Activated naive CD8-positive, alpha-beta T cell treated with anti-CD3 and anti-CD28 coated beads, Interleukin-2, amount 50 U/mL, for 24 hours (primary cell): Measurements from ENCODE around the gene NTN4.

ENCODE experiments used
- ATAC-seq: fragments of 150-1000 bp; cut with Tn5 transposase; one replicate; pipeline ENCODE4 v1.10.0; 2021
- DNase-seq: peaks from one replicate; pipeline ENCODE4 v3.0.0; 2021
- H3K27ac Mint-ChIP-seq: one replicate; pipeline ENCODE4 v1.8.0; 2021; ENCODE audit warnings: mild to moderate bottlenecking, mixed read lengths
- H3K27me3 Mint-ChIP-seq: one replicate; pipeline ENCODE4 v1.8.0; 2021; ENCODE audit warnings: mixed read lengths
- H3K36me3 Mint-ChIP-seq: one replicate; pipeline ENCODE4 v1.8.0; 2021; ENCODE audit warnings: low read depth, mixed read lengths
- H3K4me1 Mint-ChIP-seq: one replicate; pipeline ENCODE4 v1.8.0; 2021; ENCODE audit warnings: mixed read lengths
- H3K4me3 Mint-ChIP-seq: one replicate; pipeline ENCODE4 v1.8.0; 2021; ENCODE audit warnings: mild to moderate bottlenecking, moderate library complexity, mixed read lengths
- H3K9me3 Mint-ChIP-seq: one replicate; pipeline ENCODE4 v1.8.0; 2021; ENCODE audit warnings: mixed read lengths

The NTN4 gene

GRCh38 chr12:95808146-95808545, 17.6 kb upstream of the NTN4 start:
- H3K27me3 Mint-ChIP-seq = peaks cover 25% of the 10 kb centered on the region
- no peak overlapping the region for H3K27ac Mint-ChIP-seq
- no peaks in the 10 kb centered on the region for H3K4me1 Mint-ChIP-seq
- ATAC-seq (no peak), DNase-seq (no peak)
- no peaks in the 10 kb centered on the region for H3K9me3 Mint-ChIP-seq
- no peak overlapping the region for H3K4me3 Mint-ChIP-seq
- H3K36me3 Mint-ChIP-seq = no peaks in the 10 kb centered on the region

GRCh38 chr12:95805864-95806671, 15.5 kb upstream of the NTN4 start:
- DNase-seq (no peak), ATAC-seq (no peak)
- no peak overlapping the region for H3K4me3 Mint-ChIP-seq
- no peaks in the 10 kb centered on the region for H3K4me1 Mint-ChIP-seq
- H3K27ac Mint-ChIP-seq = peak overlapping the region; percentile 43
- H3K36me3 Mint-ChIP-seq = no peaks in the 10 kb centered on the region
- H3K9me3 Mint-ChIP-seq = no peaks in the 10 kb centered on the region
- peaks cover 16% of the 10 kb centered on the region for H3K27me3 Mint-ChIP-seq

- H3K4me1 Mint-ChIP-seq = no peaks in the 10 kb centered on the region
- peaks cover 20% of the 10 kb centered on the region for H3K27me3 Mint-ChIP-seq
- H3K36me3 Mint-ChIP-seq = no peaks in the 10 kb centered on the region
- H3K4me3 Mint-ChIP-seq = no peak overlapping the region
- no peaks in the 10 kb centered on the region for H3K9me3 Mint-ChIP-seq
- no peak overlapping the region for H3K27ac Mint-ChIP-seq
- DNase-seq = no peak
- ATAC-seq = no peak
Measured at GRCh38 chr12:95804291-95804690, 13.7 kb upstream of the NTN4 start.

GRCh38 chr12:95803817-95804216, 13.3 kb upstream of the NTN4 start:
- H3K36me3 Mint-ChIP-seq = no peaks in the 10 kb centered on the region
- ATAC-seq (no peak), DNase-seq (no peak)
- no peaks in the 10 kb centered on the region for H3K4me1 Mint-ChIP-seq
- no peaks in the 10 kb centered on the region for H3K9me3 Mint-ChIP-seq
- no peak overlapping the region for H3K27ac Mint-ChIP-seq
- H3K27me3 Mint-ChIP-seq = peaks cover 20% of the 10 kb centered on the region
- H3K4me3 Mint-ChIP-seq = no peak overlapping the region

GRCh38 chr12:95802482-95803270, 12.1 kb upstream of the NTN4 start:
- Mint-ChIP-seq H3K36me3 (no peaks in the 10 kb centered on the region), H3K27me3 (peaks cover 16% of the 10 kb centered on the region), H3K4me3 (no peak overlapping the region), H3K4me1 (no peaks in the 10 kb centered on the region), H3K9me3 (no peaks in the 10 kb centered on the region), H3K27ac (no peak overlapping the region)
- DNase-seq = no peak
- no peak for ATAC-seq

- peaks cover 41% of the 10 kb centered on the region for H3K27me3 Mint-ChIP-seq
- no peak overlapping the region for H3K4me3 Mint-ChIP-seq
- H3K4me1 Mint-ChIP-seq = no peaks in the 10 kb centered on the region
- ATAC-seq (no peak), DNase-seq (no peak)
- no peaks in the 10 kb centered on the region for H3K9me3 Mint-ChIP-seq
- no peaks in the 10 kb centered on the region for H3K36me3 Mint-ChIP-seq
- H3K27ac Mint-ChIP-seq = no peak overlapping the region
Measured at GRCh38 chr12:95796982-95797289, 6.4 kb upstream of the NTN4 start.

- Mint-ChIP-seq H3K27me3 (peaks cover 46% of the 10 kb centered on the region), H3K27ac (no peak overlapping the region), H3K36me3 (no peaks in the 10 kb centered on the region), H3K4me3 (no peak overlapping the region), H3K4me1 (peaks cover 1% of the 10 kb centered on the region), H3K9me3 (no peaks in the 10 kb centered on the region)
- DNase-seq (no peak), ATAC-seq (no peak)
Measured at GRCh38 chr12:95796225-95796981, 5.8 kb upstream of the NTN4 start.

GRCh38 chr12:95790917-95791849, 619 bp upstream of the NTN4 start:
- no peak overlapping the region for H3K27ac Mint-ChIP-seq

GRCh38 chr12:95789126-95790032, 1.2 kb downstream of the NTN4 start:
- Mint-ChIP-seq H3K4me3 (peak overlapping the region; percentile 59), H3K27ac (no peak overlapping the region), H3K27me3 (peaks cover 63% of the 10 kb centered on the region), H3K9me3 (no peaks in the 10 kb centered on the region), H3K4me1 (peaks cover 11% of the 10 kb centered on the region), H3K36me3 (no peaks in the 10 kb centered on the region)
- ATAC-seq (peak; percentile 8), DNase-seq (no peak)

More at GRCh38 chr12:95790917-95791849, 619 bp upstream of the NTN4 start:
- peak; percentile 33 for DNase-seq
- Mint-ChIP-seq H3K9me3 (no peaks in the 10 kb centered on the region), H3K4me3 (peak overlapping the region; percentile 71), H3K36me3 (no peaks in the 10 kb centered on the region), H3K27me3 (peaks cover 72% of the 10 kb centered on the region), H3K4me1 (peaks cover 11% of the 10 kb centered on the region)
- ATAC-seq = peak; percentile 35

GRCh38 chr12:95788637-95789036, 1.9 kb downstream of the NTN4 start:
- Mint-ChIP-seq H3K27me3 (peaks cover 59% of the 10 kb centered on the region), H3K4me1 (peaks cover 11% of the 10 kb centered on the region), H3K36me3 (no peaks in the 10 kb centered on the region), H3K4me3 (no peak overlapping the region), H3K9me3 (no peaks in the 10 kb centered on the region), H3K27ac (no peak overlapping the region)
- ATAC-seq (no peak), DNase-seq (no peak)

- no peak for DNase-seq
- Mint-ChIP-seq H3K27ac (no peak overlapping the region), H3K4me1 (peaks cover 11% of the 10 kb centered on the region), H3K4me3 (no peak overlapping the region), H3K27me3 (peaks cover 47% of the 10 kb centered on the region), H3K9me3 (no peaks in the 10 kb centered on the region), H3K36me3 (no peaks in the 10 kb centered on the region)
- no peak for ATAC-seq
Measured at GRCh38 chr12:95787274-95787818, 3.2 kb downstream of the NTN4 start.

- peaks cover 4% of the 10 kb centered on the region for H3K4me1 Mint-ChIP-seq
- H3K27ac Mint-ChIP-seq = no peak overlapping the region
- no peaks in the 10 kb centered on the region for H3K36me3 Mint-ChIP-seq
- ATAC-seq = no peak
- no peaks in the 10 kb centered on the region for H3K9me3 Mint-ChIP-seq
- H3K4me3 Mint-ChIP-seq = no peak overlapping the region
- DNase-seq = no peak
- H3K27me3 Mint-ChIP-seq = peaks cover 30% of the 10 kb centered on the region
Measured at GRCh38 chr12:95784915-95785314, 5.6 kb downstream of the NTN4 start.

GRCh38 chr12:95784286-95784685, 6.3 kb downstream of the NTN4 start:
- H3K27me3 Mint-ChIP-seq = peaks cover 24% of the 10 kb centered on the region
- no peak overlapping the region for H3K4me3 Mint-ChIP-seq
- no peak overlapping the region for H3K27ac Mint-ChIP-seq
- H3K9me3 Mint-ChIP-seq = no peaks in the 10 kb centered on the region
- no peaks in the 10 kb centered on the region for H3K36me3 Mint-ChIP-seq
- ATAC-seq = no peak
- no peak for DNase-seq
- H3K4me1 Mint-ChIP-seq = no peaks in the 10 kb centered on the region
